Large intestine (tissue), 3 donors: ENCODE measurements around the gene ARMC9. TPM values are rescaled to one million over a fixed set of nuclear protein-coding genes. Genes with fewer than 3 reads are reported as not detected.
"Not testable (repeated sequence)": the region's sequence is repeated elsewhere in the genome, so short reads cannot be mapped to it uniquely, and the experiment has no call there.

Source experiments
- DNase-seq, 2 donors: peaks; one replicate each; pipeline versions ENCODE4 v3.0.0 to v3.0.0-alpha.2; 2013
- H3K27ac ChIP-seq: one replicate; pipeline ENCODE4 v1.5.1; 2013; ENCODE audit warnings: low read length
- H3K27me3 ChIP-seq: 2 replicates; pipeline ENCODE4 v1.6.1; 2013; ENCODE audit warnings: low read length; ENCODE audit not compliant: control insufficient read depth, insufficient read depth
- H3K36me3 ChIP-seq: 2 replicates; pipeline ENCODE4 v1.6.1; 2013; ENCODE audit warnings: low read length; ENCODE audit not compliant: control insufficient read depth, insufficient read depth
- H3K4me1 ChIP-seq: one replicate; pipeline ENCODE4 v1.6.1; 2013; ENCODE audit warnings: low read length; ENCODE audit not compliant: control insufficient read depth, insufficient read depth
- H3K4me3 ChIP-seq: one replicate; pipeline ENCODE4 v1.5.1; 2013; ENCODE audit warnings: low read length
- H3K9me3 ChIP-seq: one replicate; pipeline ENCODE4 v1.6.1; 2013; ENCODE audit warnings: mild to moderate bottlenecking, low read depth, low read length, moderate library complexity; ENCODE audit not compliant: control insufficient read depth
- WGBS: methylation state at CpG from one replicate; pipeline ENCODE4 v1.1.5; 2013; ENCODE audit warnings: low lambda C conversion rate; ENCODE audit not compliant: insufficient coverage; 5-methylcytosine and 5-hydroxymethylcytosine counted together
- polyA plus RNA-seq: library from polyadenylated mRNA; unstranded; fragments of 120-200 nt; gene quantifications from one replicate; pipeline ENCODE4 v1.2.1, GENCODE V29; 2013

ARMC9 gene
- polyA plus RNA-seq, 1 donor = 14.4 TPM

DNA sequence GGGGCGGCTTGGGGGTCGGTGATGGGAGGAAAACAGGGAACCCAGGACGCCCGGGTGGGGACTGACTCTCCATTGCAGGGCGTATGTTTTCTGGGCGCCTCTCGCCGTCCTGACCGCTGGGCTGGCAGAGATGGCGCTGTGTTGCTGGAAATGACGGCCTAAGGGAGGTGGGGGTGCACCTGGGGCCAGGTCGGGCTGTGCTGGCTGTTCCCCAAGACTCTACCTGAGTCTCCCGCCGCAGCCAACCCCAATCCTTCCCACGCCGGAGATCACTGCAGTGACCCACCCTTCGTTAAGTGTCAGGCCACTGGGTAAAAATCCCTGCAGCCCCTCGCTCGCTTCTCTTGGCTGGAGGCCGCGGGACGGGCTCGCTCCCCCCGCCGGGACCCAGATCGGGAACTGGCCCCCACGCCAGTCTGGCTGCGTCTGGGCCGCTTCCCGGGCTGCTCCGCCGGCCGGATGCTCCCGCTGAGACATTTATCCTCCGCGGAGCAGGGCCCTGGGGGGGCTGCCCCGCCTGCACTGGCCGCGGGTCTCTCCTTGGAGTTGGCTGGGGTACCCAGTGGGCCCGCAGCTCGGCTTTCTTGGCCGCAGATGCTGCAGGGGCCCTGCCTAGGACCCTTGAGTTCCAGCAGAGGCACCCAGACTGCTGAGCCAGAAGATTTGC, 7.8 kb upstream of the ARMC9 start:
- peak; percentile 37 to 72 for DNase-seq
- peak overlapping the region; percentile 42 for H3K4me3 ChIP-seq
- H3K36me3 ChIP-seq = no peaks in the 10 kb centered on the region
- no CpG with 5 or more reads among the region's 42 CpGs for WGBS
- peaks cover 11% of the 10 kb centered on the region for H3K4me1 ChIP-seq
- peak overlapping the region; percentile 73 for H3K27ac ChIP-seq
- H3K27me3 ChIP-seq = no peaks in the 10 kb centered on the region
- H3K9me3 ChIP-seq = no peaks in the 10 kb centered on the region

DNA sequence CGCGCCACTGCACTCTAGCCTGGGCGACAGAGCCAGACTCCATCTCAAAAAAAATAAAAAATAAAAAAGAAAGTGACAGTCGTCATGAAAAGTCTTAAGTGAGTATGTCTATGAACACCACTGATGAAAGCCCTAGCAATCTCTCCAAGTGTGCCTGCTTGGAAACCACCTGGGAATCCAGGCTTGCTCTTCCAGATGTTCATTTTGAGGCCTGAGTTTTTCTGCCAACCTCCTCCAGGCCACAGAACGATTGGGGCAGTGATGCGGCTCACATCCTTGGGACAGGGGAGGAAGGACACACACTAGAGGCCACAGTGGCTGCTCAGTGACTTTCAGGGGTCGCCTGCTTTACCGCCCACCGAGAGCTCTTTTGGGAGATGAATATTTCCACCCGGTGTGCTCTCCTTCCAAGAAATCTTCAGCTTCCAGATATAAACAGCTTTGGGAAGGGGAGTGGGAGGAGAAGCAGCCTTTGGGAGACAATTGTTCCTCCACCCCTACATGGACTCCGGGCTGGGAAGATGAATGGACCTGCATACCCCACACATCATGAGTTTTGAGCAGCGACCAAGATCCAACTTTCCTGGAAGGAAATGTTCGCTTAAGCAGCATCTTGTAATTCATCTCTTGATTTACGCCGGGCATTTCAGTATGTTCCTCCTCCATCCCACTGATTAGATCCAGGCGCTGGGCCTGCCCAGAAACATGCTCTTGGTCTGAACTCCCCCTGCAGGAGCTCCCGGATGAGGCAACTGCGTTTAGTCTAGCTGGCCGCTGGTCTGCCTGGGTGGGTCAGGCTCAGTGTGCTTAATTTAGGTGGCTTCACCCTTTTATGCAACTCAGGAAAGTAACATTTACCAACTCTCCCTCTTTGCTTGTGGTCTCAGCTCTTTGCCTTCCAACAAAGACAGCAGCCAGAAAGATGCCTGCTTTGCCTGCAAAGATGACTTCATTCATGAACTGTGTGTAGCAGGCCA, 6.2 kb upstream of the ARMC9 start:
- Histone ChIP-seq H3K9me3 (no peaks in the 10 kb centered on the region), H3K27ac (peak overlapping the region; percentile 73), H3K36me3 (no peaks in the 10 kb centered on the region), H3K4me1 (peaks cover 7% of the 10 kb centered on the region), H3K4me3 (no peak overlapping the region), H3K27me3 (no peaks in the 10 kb centered on the region)
- DNase-seq = peak; percentile 70 to 71
- no CpG with 5 or more reads among the region's 19 CpGs for WGBS

DNA sequence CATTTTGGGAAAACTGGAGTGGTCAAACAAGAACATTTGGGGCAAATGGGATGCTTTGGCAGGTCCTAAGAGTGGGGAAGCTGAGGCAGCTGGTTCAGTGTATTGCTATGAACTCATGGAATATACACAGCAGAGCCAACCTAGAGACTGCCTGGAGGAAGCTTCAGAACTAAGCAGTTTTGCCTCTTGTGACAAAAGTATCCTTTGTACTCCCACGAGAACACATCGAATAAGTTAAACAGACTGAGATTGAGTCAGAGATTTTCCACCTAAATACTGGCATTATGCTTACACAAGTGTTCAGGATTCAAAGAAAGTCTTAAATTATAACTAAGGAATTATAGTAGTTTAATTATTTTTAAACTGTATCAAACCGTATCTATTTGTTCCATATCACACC, 5.2 kb upstream of the ARMC9 start:
- Histone ChIP-seq H3K4me3 (no peak overlapping the region), H3K27me3 (no peaks in the 10 kb centered on the region), H3K27ac (no peak overlapping the region), H3K9me3 (no peaks in the 10 kb centered on the region), H3K36me3 (no peaks in the 10 kb centered on the region), H3K4me1 (peaks cover 5% of the 10 kb centered on the region)
- 60% methylated on average over 1 of the region's 3 CpGs for WGBS
- DNase-seq = no peak

DNA sequence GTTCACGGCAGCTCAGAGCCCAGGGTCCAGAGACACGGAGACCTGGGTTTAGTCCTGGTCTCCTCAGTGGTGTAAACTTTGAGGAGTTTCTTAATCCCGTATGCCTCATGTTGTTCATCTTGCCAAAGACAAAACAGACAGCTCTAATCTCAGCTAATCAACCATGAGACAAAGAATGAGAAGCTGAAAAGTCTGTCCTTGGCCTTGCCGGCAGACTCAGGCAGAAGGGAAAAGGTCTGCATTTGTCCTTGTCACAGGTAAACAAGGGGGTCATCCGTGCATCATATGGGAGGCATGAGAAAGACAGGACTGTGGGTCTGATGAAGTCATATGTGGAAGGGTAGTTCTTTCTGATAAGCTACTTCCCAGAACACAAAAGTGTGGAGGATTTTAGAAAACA, 1.8 kb upstream of the ARMC9 start:
- Histone ChIP-seq H3K4me1 (peaks cover 5% of the 10 kb centered on the region), H3K36me3 (no peaks in the 10 kb centered on the region), H3K27me3 (no peaks in the 10 kb centered on the region), H3K27ac (no peak overlapping the region), H3K9me3 (no peaks in the 10 kb centered on the region), H3K4me3 (no peak overlapping the region)
- WGBS = no CpG with 5 or more reads among the region's 5 CpGs
- DNase-seq = no peak

DNA sequence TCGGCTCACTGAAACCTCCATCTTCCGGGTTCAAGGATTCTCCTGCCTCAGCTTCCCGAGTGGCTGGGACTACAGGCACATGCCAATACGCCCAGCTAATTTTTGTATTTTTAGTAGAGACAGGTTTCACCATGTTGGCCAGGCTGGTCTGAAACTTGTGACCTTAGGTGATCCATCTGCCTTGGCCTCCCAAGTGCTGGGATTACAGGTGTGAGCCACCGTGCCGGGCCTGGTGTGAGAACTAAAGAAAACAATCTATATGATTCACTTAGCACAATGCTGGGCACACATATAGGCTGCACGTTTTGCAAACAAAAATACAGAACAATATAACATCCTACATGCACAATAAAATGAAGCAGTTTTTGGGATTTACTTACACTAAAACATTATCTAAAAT, 1.2 kb upstream of the ARMC9 start:
- not testable (repeated sequence) for H3K27me3 ChIP-seq, H3K4me1 ChIP-seq, H3K36me3 ChIP-seq, H3K27ac ChIP-seq, DNase-seq, H3K9me3 ChIP-seq, H3K4me3 ChIP-seq
- WGBS = 83% methylated on average over 1 of the region's 7 CpGs

DNA sequence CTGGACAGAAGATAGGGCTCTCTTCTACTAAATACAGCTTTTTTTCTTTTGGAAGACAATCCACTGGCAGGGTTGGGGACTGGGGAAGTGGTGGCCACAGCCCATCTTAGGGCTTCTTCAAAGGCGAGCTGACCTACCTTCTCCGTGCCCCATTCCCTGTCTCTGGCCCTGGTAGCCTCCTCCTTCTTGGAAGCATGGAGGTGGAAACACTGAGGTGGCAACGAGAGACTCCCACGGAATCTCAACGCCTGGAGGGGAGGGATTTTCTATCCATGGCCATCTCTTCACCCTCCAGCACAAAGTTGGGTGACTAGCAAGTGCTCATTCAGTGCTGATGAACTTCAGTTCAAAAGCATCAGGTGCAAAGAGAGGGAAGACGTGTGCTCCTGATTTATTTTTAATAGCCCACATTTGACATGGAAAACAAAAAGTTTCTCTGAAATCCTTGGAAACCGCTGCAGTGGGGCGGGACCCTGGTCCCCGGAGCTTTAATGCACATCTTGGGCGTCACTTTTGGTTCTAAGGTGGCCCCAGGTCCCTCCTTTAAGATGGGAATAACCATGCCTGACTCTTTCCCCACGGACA, 633 bp upstream of the ARMC9 start:
- no CpG with 5 or more reads among the region's 11 CpGs for WGBS
- H3K9me3 ChIP-seq = no peaks in the 10 kb centered on the region
- H3K4me1 ChIP-seq = peaks cover 5% of the 10 kb centered on the region
- peak overlapping the region; percentile 91 for H3K4me3 ChIP-seq
- H3K27me3 ChIP-seq = no peaks in the 10 kb centered on the region
- H3K36me3 ChIP-seq = peaks cover 2% of the 10 kb centered on the region
- H3K27ac ChIP-seq = peak overlapping the region; percentile 69
- no peak for DNase-seq

DNA sequence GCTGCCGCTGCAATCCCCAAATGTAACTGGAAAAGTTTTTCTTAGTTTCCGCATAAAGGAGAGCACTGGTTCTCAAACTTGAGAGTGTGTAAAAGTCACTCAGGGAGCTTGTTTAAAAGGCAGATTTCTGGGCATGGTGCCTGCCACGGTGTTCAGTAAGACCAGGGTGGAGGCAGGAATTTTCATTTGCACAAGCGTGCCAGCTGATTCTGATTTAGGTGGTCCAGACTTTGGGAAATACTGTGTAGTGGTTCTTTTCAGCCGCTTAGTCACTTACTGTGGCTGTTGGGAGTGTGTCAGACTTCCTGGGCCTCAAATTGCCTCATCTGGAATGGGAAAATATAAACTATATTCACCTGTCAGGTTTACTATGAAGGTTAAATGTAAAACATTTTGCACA, 788 bp downstream of the ARMC9 start:
- H3K36me3 ChIP-seq = peaks cover 11% of the 10 kb centered on the region
- no peak for DNase-seq
- H3K27ac ChIP-seq = peak overlapping the region; percentile 41
- WGBS = 40% methylated on average over 1 of the region's 5 CpGs
- no peaks in the 10 kb centered on the region for H3K27me3 ChIP-seq
- H3K9me3 ChIP-seq = no peaks in the 10 kb centered on the region
- H3K4me1 ChIP-seq = peaks cover 5% of the 10 kb centered on the region
- peak overlapping the region; percentile 91 for H3K4me3 ChIP-seq

DNA sequence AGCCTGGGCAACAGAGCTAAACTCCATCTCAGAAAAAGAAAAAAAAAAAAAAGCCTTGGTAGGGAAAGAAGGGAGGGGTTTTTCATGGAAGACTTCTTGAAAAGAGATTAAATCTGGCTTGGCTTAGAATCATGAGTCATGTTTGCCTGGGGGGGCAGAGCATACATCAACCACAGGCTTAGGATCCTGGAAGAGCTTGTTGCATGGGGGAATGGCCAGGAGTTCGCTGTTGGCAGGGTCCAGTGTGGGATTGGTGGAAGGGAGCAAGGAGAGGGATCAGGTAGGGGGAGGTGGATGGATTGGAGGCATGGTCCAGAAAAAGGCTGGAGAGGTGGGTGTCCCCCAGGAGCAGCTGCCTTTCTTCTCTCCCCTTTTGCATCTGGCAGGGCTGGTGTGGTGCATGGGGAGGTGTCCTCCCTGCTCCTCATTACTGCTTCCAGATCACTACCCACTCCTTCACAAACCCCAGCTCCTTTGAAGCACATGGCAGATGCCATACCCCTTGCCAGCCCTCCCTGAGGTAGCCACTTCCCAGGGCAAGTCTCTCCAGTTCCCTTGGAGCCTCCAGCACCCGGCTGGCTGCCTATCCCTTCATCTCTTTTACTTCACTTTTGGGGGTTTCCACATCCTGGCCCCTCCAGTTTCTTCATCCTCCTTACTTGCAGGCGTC, 2.5 kb downstream of the ARMC9 start:
- Histone ChIP-seq H3K36me3 (peaks cover 16% of the 10 kb centered on the region), H3K4me1 (peaks cover 5% of the 10 kb centered on the region), H3K27ac (no peak overlapping the region), H3K27me3 (no peaks in the 10 kb centered on the region), H3K4me3 (no peak overlapping the region), H3K9me3 (no peaks in the 10 kb centered on the region)
- 100% methylated on average over 2 of the region's 3 CpGs for WGBS
- DNase-seq = no peak

DNA sequence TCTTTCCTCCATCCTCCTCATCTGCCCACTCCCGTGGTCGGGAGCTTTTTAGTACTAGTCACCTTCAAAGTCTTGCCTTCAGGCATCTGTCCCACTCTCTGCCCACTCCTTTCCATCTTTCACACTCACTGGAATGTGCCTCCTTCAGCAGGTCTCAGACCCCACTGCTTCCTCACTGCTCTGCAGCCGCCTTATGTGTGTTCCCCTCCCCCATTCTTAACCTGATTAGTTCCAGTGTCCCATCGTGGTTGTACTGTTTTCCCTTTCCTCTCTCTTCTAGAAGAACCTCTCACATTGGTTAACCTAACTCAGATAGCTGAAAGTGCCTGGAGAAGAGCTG, 3.0 kb downstream of the ARMC9 start:
- WGBS = 94% methylated on average over 2 of the region's 4 CpGs
- no peak for DNase-seq
- H3K9me3 ChIP-seq = no peaks in the 10 kb centered on the region
- H3K27ac ChIP-seq = no peak overlapping the region
- no peaks in the 10 kb centered on the region for H3K27me3 ChIP-seq
- peaks cover 16% of the 10 kb centered on the region for H3K36me3 ChIP-seq
- H3K4me1 ChIP-seq = peaks cover 5% of the 10 kb centered on the region
- H3K4me3 ChIP-seq = no peak overlapping the region

DNA sequence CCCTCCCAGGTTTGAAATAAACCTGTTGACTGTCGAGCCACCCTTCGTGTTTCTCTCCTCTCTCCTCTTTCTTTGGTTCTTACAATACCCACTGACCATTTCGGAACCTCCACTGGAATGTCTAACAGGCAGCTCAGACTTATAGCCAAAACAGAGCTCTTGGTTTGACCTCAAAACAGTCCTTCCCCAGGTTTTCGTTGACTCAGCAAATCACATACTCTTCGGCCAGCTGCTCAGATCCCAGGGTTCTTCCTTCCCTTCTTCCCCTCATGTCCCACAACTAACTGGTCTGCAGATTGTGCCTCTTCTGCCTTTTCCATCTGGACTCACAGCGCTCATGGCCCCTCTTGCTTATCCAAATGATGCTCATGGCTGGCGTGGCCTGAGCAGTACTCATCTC, 4.7 kb downstream of the ARMC9 start:
- no peak overlapping the region for H3K27ac ChIP-seq
- DNase-seq = no peak
- H3K36me3 ChIP-seq = peaks cover 17% of the 10 kb centered on the region
- H3K9me3 ChIP-seq = no peaks in the 10 kb centered on the region
- 96% methylated on average over 5 of the region's 7 CpGs for WGBS
- no peaks in the 10 kb centered on the region for H3K27me3 ChIP-seq
- H3K4me3 ChIP-seq = no peak overlapping the region
- H3K4me1 ChIP-seq = no peaks in the 10 kb centered on the region
